SK-N-SH treated with all-trans-retinoic acid at 6 μM for 48 hours (cell line): Measurements from ENCODE around the gene NTPCR.

Source experiments
- ARNTL ChIP-seq: fragments of 450-650 bp; formaldehyde crosslinking; IDR thresholded peaks from 2 replicates; pipeline ENCODE4 v1.5.0; 2020; ENCODE audit warnings: low read depth, mild to moderate bottlenecking, moderate library complexity, borderline replicate concordance
- CSDC2 ChIP-seq: fragments of 250-450 bp; sonication (Bioruptor Pico); IDR thresholded peaks from 2 replicates; pipeline ENCODE4 v1.5.0; 2020; ENCODE audit warnings: mild to moderate bottlenecking, moderate library complexity
- ISL1 ChIP-seq: fragments of 250-450 bp; sonication (Bioruptor Pico); IDR thresholded peaks from 2 replicates; pipeline ENCODE4 v2.1.2; 2022; ENCODE audit warnings: mild to moderate bottlenecking, moderate library complexity
- OSR1 ChIP-seq: fragments of 250-450 bp; sonication (Bioruptor Pico); IDR thresholded peaks from 2 replicates; pipeline ENCODE4 v1.8.0; 2022; ENCODE audit warnings: moderate library complexity, mild to moderate bottlenecking, inconsistent platforms
- RARB ChIP-seq: fragments of 250-450 bp; sonication (Bioruptor Pico); IDR thresholded peaks from 2 replicates; pipeline ENCODE4 v1.8.0; 2021; ENCODE audit warnings: mild to moderate bottlenecking, moderate library complexity
- SNAI2 ChIP-seq: fragments of 250-450 bp; sonication (Bioruptor Pico); IDR thresholded peaks from 2 replicates; pipeline ENCODE4 v1.5.0; 2020; ENCODE audit warnings: mild to moderate bottlenecking, moderate library complexity
- TOX ChIP-seq: fragments of 250-450 bp; sonication (Bioruptor Pico); IDR thresholded peaks from 2 replicates; pipeline ENCODE4 v1.8.0; 2021; ENCODE audit warnings: mild to moderate bottlenecking, moderate library complexity, borderline replicate concordance
- ZFP3 ChIP-seq: fragments of 250-450 bp; sonication (Bioruptor Pico); IDR thresholded peaks from 2 replicates; pipeline ENCODE4 v1.5.0; 2020; ENCODE audit warnings: mild to moderate bottlenecking, moderate library complexity
- ZFP30 ChIP-seq: fragments of 450-650 bp; formaldehyde crosslinking; IDR thresholded peaks from 2 replicates; pipeline ENCODE4 v1.5.0; 2022; ENCODE audit warnings: mild to moderate bottlenecking, moderate library complexity
- TF ChIP-seq, protein P1 (sequence below): fragments of 250-450 bp; sonication (Bioruptor Pico); IDR thresholded peaks from 2 replicates; pipeline ENCODE4 v1.8.0; 2020; ENCODE audit warnings: mild to moderate bottlenecking, moderate library complexity, borderline replicate concordance
- TF ChIP-seq, protein P2 (sequence below): fragments of 250-450 bp; sonication (Bioruptor Pico); IDR thresholded peaks from 2 replicates; pipeline ENCODE4 v1.8.0; 2021; ENCODE audit warnings: low read depth, mild to moderate bottlenecking, moderate library complexity, borderline replicate concordance
- TF ChIP-seq, protein P3 (sequence below): fragments of 250-450 bp; sonication (Bioruptor Pico); IDR thresholded peaks from 2 replicates; pipeline ENCODE4 v1.5.1; 2021; ENCODE audit warnings: mild to moderate bottlenecking, moderate library complexity
- TF ChIP-seq, protein P4 (sequence below): fragments of 250-450 bp; sonication (Bioruptor Pico); IDR thresholded peaks from 2 replicates; pipeline ENCODE4 v1.5.1; 2020; ENCODE audit warnings: low read depth, mild to moderate bottlenecking, moderate library complexity

DNA sequence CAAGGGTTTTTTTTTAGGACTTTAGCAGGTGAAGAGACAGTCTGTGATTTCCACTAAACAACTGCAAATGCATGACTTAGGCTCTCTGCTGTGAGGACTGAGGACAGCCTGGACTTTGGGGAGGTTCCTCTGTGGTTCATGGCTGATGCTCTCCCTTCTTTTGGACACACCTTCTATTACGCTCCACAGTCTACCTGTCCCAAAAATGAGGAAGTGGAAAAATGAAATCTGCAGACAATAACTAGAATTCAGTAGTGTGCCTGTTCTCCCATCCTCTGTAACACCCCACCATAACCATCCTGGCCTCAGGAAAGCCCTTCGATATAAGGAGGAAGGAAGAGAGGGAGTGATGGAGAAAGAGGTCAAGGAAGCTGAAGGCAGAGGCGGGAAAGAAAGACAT lies 68.7 kb downstream of the NTPCR start:
- no peak for TF ChIP-seq OSR1
- TF ChIP-seq SNAI2 (CRISPR knock-in tag) = no peak
- no peak for TF ChIP-seq RARB
- no peak for TF ChIP-seq ISL1 (CRISPR knock-in tag)
- TF ChIP-seq, protein P1, sequence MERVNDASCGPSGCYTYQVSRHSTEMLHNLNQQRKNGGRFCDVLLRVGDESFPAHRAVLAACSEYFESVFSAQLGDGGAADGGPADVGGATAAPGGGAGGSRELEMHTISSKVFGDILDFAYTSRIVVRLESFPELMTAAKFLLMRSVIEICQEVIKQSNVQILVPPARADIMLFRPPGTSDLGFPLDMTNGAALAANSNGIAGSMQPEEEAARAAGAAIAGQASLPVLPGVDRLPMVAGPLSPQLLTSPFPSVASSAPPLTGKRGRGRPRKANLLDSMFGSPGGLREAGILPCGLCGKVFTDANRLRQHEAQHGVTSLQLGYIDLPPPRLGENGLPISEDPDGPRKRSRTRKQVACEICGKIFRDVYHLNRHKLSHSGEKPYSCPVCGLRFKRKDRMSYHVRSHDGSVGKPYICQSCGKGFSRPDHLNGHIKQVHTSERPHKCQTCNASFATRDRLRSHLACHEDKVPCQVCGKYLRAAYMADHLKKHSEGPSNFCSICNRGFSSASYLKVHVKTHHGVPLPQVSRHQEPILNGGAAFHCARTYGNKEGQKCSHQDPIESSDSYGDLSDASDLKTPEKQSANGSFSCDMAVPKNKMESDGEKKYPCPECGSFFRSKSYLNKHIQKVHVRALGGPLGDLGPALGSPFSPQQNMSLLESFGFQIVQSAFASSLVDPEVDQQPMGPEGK (CRISPR knock-in tag) = no peak
- TF ChIP-seq ZFP3 (CRISPR knock-in tag) = no peak
- TF ChIP-seq, protein P2, sequence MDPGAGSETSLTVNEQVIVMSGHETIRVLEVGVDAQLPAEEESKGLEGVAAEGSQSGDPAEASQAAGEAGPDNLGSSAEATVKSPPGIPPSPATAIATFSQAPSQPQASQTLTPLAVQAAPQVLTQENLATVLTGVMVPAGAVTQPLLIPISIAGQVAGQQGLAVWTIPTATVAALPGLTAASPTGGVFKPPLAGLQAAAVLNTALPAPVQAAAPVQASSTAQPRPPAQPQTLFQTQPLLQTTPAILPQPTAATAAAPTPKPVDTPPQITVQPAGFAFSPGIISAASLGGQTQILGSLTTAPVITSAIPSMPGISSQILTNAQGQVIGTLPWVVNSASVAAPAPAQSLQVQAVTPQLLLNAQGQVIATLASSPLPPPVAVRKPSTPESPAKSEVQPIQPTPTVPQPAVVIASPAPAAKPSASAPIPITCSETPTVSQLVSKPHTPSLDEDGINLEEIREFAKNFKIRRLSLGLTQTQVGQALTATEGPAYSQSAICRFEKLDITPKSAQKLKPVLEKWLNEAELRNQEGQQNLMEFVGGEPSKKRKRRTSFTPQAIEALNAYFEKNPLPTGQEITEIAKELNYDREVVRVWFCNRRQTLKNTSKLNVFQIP (CRISPR knock-in tag) = no peak
- TF ChIP-seq, protein P3, sequence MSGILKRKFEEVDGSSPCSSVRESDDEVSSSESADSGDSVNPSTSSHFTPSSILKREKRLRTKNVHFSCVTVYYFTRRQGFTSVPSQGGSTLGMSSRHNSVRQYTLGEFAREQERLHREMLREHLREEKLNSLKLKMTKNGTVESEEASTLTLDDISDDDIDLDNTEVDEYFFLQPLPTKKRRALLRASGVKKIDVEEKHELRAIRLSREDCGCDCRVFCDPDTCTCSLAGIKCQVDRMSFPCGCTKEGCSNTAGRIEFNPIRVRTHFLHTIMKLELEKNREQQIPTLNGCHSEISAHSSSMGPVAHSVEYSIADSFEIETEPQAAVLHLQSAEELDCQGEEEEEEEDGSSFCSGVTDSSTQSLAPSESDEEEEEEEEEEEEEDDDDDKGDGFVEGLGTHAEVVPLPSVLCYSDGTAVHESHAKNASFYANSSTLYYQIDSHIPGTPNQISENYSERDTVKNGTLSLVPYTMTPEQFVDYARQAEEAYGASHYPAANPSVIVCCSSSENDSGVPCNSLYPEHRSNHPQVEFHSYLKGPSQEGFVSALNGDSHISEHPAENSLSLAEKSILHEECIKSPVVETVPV (CRISPR knock-in tag) = no peak
- TF ChIP-seq, protein P4, sequence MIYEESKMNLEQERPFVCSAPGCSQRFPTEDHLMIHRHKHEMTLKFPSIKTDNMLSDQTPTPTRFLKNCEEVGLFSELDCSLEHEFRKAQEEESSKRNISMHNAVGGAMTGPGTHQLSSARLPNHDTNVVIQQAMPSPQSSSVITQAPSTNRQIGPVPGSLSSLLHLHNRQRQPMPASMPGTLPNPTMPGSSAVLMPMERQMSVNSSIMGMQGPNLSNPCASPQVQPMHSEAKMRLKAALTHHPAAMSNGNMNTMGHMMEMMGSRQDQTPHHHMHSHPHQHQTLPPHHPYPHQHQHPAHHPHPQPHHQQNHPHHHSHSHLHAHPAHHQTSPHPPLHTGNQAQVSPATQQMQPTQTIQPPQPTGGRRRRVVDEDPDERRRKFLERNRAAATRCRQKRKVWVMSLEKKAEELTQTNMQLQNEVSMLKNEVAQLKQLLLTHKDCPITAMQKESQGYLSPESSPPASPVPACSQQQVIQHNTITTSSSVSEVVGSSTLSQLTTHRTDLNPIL (CRISPR knock-in tag) = no peak
- no peak for TF ChIP-seq ZFP30
- TF ChIP-seq CSDC2 (CRISPR knock-in tag) = no peak
- no peak for TF ChIP-seq TOX
- TF ChIP-seq ARNTL (CRISPR knock-in tag) = no peak
